ENCODE measurements around the gene IFT122.

- TF ChIP-seq POLR2A (IDR thresholded peaks at IDR 0.05; ENCODE audit: low read depth, low read length): no peak
- TF ChIP-seq TAF1 (IDR thresholded peaks at IDR 0.05; ENCODE audit: low read depth, low read length): no peak
- TF ChIP-seq POLR2AphosphoS5 (IDR thresholded peaks at IDR 0.05; ENCODE audit: low read depth, low read length): no peak
Measured at GRCh38 chr3:129470861-129471260, 30.8 kb downstream of the IFT122 start.

Data from GM12891 (cell line).